Measurements from ENCODE around the gene EPB42. TPM values are rescaled to one million over a fixed set of nuclear protein-coding genes. Genes with fewer than 3 reads are reported as not detected.

The EPB42 gene
- total RNA-seq = 0.94 TPM

DNA sequence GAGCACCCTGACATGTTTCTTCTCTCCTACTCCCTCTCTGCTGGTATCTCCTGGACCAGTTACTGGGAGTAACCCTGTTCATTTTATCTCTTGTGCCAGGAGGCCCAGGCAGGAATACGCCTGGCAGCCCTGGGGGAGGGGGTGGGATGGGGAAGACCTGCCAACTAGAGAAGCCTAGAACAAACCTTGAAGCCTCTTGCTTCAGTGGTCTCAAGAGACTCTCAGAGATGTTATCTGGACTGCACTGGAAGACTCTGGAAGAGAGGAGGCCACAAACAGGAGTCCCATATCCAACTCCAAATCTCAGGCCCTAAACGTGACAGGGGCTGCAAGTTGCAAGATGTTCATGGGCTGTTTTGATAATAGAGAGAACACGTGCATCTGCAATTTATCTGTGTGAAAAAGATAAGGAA, at the start of gene EPB42:
TSS of gene EPB42 (minus strand) at position 28 of the 413 bp plus-strand sequence. CDS start 193 bp downstream, outside the sequence.
- DNase-seq = no peak

DNA sequence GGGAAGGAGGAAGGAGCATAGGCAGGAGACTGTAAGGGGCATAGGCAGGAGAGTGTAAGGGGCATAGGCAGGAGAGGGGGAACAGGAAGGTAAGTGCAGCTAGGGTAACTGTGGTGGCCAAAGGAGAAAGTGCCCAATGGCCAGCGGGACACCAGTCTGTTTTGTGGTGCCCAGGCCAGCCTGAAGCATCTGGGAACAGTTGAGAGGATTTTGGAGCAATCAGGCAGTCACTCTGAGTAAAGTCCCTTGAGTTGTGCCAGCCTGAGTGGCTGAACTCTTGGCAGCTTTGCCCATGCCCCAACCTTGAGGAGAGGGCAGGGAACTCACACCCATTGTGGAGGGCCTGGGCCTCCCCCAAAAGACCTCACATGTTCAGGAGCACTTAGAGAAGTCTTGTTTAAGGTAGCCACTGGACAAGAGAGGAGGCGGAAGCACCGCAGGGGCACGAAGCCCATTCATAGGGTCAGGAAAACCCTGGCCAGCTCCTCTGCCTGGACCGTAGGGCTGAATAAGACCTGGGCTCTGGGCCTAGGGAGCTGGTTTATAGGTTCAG, 49.4 kb upstream of the EPB42 start:
- DNase-seq = no peak

DNA sequence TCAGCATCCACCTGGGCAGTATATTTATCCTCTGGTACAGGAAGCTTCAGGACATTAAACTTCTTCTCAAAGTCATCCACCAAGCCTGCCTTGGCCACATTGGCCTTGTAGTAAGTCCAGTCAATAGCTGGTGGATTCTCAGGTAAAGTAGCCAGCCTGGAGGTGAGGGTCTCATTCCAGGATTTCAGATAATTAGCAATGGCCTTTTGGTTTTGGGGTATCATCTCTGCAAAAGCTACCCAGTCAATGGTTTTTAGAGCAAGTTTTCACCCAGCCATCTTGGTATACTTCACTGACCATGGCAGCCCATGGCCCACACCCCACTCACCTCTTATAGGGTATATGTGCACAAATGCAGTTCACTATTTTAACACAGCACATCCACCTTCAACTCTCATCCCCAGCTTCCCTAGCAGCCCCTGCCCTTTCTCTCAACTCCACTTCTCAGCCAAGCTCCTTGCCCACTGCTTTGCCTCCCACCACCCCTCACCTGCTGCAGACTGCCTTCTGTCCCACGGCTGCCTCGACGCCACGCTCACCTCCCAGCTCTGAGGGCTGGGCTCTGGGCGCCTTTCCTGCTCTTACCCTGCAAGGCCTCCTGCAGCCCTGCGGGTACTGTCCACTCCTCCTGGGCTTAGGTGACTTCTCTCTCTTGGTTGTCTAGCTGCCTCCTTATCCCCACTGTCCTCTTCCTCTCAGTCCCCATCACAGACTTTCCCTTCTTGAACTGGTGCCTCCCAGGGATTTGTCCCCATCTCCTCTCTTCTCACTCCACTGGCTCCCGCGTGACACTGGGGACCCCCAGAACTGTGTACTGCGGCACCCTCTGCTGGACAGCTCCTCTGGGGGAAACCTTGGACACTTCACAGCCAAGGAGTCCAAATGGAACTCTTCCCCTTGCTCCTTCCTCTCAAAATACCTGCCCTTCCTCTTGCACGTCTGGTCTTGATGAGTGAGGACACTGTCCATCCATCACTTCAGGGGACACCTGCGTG, 47.6 kb upstream of the EPB42 start:
- no peak for DNase-seq

DNA sequence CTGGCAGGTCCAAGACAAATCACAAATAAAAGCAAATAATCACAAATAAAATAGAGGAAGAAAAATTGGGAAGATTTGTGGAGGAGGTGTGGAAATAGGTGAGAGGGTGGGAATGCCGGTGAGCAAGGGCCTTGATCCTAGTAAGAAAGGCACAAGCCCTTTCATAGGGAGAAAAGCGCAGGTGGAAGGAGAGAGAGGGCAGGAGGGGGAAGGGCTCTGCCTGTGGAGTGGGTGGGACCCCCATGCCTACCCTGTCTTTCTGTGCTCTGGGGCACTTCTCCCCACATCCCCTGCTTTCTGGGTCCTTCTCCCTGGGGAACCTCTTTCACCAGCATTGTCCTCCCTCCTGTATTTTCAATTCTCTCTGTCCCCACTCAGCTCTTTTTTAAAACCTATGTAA, 46.6 kb upstream of the EPB42 start:
- DNase-seq = no peak

DNA sequence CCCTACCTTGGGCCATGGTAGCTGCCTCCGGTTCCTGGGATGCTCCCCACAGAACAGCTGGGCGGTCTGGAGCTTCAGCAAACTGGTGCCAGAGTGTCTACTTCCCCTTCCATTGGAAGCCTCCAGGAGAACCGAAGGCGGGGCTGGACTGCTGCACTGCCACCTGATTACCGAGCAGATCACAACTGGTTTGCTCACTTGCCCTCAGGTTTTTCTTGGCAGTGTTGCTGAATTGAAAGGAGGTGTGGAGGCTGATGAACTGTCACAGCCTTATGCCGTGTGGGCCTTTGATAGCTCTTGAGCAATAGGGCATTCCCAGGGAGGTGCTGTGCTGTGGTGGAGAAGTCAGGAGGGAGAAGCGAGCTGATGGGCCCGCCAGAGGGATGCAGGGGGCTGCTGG, 46.0 kb upstream of the EPB42 start, which contains the start of gene TGM5:
TSS of gene TGM5 (minus strand) at position 95 of the 400 bp plus-strand sequence. CDS start at position 16, 79 bp downstream.
- DNase-seq = no peak

DNA sequence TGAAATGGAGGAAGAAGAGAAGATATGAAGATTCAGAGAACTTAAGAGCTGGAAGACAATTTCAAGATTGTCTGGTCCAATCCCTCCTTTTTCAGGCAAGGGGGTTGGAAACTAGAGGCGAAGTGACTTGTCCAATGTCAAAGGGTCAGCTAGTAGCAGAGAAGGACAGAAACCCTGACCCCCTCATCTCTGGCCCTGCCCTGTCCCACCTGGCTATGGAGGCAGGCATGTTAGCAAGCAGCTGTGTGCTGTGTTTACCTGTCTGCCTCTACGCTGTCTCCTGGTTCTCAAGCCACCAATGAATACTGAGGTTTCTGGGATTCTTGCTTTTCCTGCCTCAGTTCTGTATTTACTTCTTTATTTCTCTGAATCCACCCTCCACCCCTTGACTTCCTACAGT, 45.6 kb upstream of the EPB42 start:
- no peak for DNase-seq

DNA sequence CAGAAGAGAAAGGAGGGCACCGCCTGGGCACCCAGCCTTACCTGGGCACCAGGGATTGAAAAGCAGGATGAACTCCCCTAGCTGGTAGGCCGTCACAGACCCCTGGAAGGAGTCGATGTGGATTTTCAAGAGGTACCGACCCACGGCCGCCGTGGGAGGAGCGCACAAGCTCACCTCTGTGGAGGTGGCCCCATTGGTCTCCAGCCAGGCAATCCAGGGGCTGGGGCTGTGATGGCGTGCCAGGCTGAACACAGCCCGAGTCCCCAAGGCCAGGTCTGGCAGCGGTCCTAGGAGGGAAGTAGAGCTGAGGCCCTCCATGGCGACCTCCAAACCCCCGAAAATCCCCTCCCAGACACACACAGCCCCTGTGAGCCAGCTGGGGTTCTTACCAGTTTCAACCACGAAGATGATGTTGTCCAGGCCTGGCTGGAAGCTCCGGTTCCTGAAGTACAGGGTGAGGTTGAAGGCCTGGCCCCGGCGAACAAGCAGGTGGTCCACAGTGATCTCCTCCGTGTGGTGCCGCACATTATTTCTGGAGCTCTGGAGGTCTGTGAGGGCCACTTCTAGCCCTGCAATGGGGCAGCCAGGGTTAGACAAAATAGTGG, 39.3 kb upstream of the EPB42 start:
- no peak for DNase-seq

DNA sequence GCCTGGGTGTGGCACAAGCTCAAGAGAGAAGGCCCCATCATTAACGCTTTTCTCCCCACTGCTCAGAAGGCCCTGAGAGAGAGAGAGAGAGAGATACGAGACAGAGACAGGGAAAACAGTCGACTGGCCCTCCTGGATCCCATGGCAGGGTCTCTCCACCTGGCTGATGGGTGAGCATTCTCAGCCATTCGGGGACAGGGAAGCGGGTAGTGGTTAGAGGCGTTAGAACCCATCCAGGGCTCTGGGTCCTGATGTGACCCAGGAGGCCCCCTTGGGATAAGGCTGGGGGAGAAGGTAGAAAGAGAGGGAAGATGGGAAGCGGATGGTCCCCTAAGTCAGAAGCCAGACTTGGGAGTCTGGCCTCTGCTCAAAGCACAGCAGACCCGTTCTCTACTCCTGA, 38.0 kb upstream of the EPB42 start:
- no peak for DNase-seq

DNA sequence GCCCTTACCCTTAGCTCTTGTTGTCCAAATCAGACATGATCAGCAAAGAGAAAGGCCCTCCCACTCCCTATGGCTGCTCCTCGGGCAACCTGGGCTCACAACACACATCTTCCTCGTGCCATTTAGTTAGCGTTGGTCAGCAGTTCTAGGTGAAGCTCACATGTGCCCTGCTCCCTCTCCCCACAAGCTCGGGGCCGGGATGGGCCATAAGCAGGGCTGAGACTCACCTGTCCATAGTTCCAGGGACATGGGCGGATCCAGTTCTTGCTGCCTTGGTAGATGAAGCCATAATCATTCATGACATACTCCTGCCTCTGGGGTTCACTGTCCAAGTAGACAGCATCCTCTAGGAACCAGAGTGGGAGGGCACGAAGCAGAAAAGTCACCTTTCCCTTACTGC, 35.5 kb upstream of the EPB42 start:
- DNase-seq = no peak

DNA sequence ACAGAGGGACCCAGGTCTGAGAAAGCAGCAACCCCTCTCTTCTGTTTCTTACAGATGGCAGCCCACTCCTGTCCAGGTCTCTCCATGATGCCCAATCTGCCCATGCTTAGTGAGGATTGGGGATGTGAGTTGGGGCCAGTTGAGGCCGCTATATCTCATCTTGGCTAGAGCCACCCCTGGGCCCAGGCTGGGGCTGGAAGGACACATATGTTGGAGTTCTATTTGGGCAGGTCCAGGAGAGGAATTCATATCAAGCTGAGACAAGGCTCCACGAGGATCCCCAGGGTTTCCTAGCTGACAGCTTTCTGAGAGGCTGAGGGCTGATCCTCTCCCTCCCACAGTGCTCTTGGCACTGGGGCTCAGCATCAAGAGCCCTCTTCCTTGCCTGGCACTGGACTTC, 34.6 kb upstream of the EPB42 start:
- DNase-seq = no peak

DNA sequence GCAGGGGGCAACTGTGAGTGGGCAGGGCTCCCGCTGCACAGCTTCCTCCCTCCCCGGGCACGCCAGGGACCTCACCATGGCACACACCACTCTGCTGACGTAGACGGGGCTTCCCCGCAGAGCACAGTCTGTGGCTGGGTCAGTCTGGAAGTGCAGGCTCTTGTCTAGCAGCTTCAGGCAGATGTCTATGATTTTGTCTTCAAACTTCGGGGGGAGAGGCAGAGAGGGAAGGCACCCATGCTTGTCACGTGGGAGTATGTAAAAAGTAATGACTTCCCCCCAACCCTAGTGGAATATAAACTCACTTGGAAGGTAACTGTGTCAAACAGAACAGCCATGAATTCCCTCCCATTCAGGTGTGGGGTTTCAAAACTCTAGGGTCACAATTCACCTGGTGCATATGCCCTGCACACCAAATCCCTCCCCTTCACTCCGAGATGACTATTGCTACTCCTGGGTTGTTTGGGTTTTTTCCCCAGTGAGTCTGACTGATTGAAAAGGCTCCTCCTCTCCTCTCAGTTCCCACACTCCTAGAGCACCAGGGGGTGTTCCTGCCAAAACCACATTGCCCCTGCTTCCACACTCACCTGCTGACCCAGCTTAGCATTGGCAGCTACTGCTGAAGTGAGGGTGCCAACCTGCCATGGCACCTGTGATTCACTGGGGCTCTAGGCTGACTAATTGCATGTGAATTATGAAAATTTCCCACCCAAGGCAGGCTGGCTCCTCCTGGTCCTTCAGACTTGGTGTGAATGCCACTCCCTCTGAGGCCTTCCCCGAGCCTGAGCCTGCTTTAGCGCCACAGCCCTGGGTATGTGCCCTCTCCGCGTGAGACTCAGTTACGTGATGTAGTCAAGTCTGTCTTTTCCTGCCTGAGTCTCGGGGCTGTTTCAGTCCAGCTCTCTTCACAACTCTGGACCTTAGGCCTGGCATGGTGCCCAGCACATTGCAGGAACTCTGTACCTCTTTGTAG, 32.9 kb upstream of the EPB42 start:
- no peak for DNase-seq

DNA sequence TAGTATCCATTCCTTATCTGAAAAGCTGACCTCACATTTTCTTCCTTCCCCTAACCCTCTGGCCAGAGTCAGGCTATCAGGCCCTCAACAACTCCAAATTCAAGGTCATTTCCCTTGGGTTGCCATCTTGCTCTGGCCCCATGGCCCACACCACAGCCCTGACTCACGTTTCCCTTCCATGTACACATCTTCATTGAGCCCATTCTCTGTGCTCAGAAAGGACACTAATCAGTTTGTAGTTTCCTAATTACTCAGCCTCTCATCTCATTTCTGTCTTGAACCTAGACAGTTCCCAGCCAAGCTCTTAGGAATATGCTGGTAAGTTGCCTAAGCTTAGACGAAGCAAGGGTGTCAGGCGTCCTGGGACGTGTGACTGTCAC, 31.0 kb upstream of the EPB42 start:
- DNase-seq = no peak

DNA sequence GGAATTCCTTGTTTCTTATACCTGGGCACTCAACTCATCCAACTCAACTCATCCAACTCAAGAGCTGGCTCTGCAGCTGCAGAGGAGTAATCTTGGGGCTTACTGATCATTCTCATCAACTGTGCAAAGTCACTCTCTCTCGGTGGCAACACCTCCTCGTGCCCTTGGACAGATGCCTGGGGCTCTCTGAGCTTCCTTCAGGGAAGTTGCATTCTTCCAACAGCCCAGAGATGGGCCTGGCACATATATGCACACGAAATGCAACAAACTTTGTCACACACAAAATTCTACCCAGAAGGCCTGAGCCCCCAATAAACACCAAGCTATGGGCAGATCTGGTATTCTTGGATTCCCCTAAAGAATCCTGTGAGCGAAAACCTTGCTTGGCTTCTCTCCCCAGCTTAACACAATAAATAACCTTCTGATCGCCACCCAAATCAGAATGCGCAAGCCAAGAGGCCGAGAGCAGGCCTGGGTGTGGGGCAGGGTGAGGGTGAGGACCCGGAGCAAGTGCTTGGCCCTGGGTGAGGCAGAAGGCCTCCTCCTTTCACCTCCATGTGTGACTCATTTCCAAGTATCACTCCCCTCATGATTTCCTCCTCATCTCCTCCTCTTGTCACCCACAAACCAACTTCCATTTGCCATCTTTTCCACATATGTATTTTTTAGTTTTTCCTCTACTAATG, 30.5 kb upstream of the EPB42 start:
- DNase-seq = no peak

DNA sequence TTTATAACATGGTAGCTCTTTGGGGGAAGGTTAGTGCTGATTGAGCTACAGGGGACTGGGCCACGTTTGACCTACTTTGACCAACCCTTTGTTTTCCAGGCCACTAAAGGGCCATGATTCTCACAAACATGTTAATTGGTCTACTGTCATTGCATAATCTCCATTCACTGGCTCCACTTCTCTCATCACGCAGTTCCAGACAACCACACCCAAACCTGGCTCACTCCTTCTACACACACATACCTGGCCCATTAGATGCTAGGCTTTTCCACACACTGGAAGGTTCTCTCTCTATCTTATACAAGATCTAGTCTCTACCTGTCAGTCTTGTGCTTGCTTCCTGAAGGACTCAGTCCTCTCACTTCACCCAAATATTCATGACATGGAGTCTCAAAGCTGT, 30.0 kb upstream of the EPB42 start:
- no peak for DNase-seq

DNA sequence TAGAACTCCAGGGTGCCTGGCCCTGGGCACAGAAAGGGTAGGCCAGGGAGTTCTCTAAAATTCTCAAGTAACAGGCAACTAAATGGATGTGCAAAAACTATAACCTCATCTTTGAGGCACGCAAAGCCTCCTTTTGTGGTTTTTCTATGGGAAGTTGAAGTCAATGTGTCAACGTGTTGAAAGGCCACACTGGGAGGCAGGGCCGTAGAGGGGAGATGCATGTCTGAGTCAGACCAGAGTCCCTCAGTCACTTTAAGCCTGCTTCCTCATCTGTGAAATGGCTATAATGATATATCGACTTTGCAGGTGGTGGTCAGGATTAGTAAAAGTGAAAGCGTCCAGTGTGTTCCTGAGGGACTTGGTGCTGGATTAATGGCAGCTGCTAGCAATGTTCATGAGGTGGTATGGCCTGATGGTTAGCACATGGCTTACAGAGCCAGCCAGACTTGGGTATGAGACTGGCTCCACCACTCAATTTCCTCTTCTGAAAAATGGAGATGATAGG, 28.9 kb upstream of the EPB42 start:
- no peak for DNase-seq

DNA sequence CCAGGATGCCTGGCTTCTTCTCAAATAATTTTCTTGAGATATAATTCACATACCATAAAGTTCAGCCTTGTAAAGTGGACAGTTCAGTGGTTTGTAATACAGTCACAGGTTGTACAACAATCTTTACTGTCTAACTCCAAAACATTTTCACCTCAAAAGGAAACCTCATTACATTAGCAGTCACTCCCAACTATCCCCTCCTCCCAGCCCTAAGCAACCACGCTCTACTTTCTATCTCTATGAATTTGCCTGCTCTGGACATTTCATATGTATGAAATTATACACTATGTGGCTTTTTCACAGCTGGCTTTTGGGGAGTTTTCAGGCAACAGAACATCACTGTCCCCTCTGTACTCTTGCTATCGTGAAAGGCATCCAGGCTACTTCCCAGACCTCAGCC, 28.4 kb upstream of the EPB42 start:
- DNase-seq = no peak

DNA sequence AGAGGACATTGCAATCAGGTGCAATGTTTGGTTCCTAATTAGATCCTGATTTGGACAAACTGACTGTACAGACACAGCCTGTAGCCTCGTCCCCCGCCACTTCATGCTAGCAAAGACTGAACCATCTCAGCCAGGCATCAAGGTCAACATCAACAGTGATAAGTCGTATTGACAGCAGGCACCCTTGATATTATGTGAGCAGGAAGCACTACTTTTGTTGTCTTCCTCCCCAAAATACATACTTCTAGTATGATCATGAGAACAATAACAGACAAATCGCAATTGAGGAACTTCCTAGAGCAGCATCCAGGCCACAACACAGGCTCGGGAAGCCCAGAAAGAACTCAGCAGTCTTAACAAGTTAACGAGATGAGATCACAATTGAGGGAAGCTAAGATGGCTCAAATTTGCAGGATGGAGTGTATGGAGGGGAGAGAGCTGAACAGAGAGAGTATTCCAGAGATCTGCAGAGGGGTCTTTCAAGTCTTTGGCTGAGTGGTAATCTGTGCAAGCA, 25.5 kb upstream of the EPB42 start:
- no peak for DNase-seq

DNA sequence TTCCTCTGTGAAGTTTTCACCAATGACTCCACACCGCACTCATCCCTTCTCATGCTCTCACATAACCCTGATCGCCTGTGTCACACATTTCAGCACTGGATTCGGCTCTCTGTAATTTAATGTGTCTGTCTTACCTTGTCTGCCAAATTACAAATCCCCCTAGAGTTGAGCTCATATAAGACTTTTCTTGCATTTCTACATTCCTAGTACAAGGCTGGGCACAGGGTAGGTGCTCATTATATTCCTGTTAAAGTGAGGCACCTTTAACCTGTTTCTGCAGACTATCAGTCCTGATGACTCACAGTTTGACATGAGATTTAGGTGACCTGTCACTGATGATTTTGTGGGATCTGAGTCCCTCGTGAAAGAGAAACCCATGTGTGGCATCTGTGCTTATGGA, 23.3 kb upstream of the EPB42 start:
- no peak for DNase-seq

DNA sequence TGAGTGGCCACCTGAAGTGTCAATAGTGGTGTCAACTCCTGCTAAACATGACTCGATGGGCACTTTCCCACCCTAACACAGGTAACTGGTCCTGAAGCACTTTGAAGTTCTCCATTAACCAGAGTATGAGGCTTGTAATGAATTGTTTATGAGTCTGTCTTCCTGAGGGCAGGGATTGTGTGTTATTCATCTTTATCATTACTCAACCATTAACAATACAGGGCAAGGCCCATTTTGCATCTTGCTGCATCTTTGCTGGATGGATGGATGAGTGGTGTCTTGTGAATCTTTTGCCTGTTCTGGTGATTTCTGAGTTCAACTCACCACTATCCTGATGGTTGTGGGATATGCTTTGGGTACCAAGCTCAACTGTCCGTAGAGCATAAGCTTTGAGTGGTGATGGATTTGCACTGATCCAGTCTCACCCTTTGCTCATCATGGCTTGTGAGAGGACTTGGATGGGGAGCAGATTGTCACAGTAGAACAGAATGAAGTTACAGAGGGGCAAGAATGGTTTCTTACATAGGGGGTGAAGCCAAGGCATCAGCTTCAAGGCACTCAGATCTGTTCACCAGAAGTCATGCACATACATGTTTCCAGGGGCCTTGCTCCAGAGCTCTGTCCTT, 22.3 kb upstream of the EPB42 start:
- DNase-seq = no peak

DNA sequence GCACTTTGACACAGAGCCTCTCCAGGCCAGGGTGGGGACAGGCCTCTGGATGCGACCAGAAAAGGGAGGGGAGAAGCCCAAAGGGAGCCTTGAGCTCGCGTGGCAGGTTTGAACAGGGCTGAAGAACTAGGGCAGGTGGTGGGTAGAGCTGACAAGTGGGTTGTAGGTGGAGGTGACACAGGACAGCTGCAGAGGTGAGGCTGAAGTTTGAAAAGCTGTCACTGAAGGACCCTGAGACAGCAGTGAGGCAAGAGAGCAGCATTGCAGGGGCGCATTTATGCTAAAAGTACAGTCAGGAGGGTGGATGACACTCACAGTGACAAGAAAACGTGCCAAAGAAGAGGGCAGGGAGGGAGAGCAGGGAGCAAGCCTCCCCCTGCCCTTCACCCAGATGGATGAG, 21.8 kb upstream of the EPB42 start:
- no peak for DNase-seq

DNA sequence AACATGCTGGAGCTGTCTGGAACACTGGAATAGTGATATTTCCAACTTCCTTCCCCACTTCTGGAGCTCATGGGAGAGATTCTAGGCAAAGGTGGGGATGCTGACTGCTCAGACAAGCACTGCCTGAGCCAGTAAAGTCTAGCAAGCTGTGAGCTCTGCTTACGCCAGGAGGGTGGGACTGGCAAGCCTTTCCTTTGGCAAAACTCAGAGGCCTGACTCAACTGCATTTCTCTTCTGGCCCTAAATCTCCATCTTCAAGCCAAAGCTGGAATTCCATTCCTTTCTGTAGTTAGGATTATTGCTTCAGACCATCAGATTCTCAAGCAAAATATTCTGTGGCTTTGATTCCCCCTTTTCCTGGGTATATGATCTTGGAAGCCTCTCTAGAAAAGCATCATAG, 20.3 kb upstream of the EPB42 start:
- DNase-seq = no peak

Measured in occipital lobe (tissue), 2 donors.